ENCODE measurements around the gene FAM219B. TPM values are rescaled to one million over a fixed set of nuclear protein-coding genes. Genes with fewer than 3 reads are reported as not detected.

FAM219B gene
- total and polyA plus RNA-seq, 10 of the 15 experiments (the other 5 are each of a cell fraction or from before 2014, with no cell fraction given) = 7.6 to 53.2 (median 29.4) TPM

DNA sequence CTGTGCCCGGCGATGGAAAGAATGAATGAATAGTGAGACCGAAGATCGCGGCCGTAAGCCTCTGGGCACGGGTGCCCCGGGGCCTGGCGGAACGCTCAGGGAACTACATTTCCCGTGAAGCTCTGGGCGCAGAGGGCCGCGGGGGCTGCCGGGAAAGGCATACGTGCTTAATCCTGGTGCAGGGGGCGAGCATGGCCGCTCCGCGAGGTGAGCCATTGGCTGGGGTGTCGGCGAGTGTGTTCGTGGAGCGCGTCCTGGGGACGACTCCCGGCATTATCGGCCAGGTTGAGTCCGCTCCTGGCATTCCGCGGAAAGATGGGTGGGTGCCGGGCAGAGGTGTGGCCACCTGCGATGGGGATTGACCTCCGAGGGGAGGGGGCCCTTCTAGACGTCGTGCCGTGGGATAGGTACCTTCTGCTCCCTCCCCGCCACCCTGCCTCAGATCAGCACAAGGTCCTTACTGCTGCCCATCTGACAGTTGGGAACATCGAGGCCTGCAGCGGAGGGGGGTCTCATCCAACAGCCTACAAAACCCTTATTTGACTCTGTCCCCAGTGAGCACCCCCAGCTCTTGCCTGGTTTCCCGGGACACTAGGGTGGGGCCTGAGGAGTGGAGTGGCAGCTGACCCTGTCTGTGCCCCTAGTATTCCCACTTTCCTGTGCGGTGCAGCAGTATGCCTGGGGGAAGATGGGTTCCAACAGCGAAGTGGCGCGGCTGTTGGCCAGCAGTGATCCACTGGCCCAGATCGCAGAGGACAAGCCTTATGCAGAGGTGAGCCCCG lies 16.6 kb downstream of the FAM219B start, which contains the start of gene MPI (continued):
- TF ChIP-seq, protein P1, sequence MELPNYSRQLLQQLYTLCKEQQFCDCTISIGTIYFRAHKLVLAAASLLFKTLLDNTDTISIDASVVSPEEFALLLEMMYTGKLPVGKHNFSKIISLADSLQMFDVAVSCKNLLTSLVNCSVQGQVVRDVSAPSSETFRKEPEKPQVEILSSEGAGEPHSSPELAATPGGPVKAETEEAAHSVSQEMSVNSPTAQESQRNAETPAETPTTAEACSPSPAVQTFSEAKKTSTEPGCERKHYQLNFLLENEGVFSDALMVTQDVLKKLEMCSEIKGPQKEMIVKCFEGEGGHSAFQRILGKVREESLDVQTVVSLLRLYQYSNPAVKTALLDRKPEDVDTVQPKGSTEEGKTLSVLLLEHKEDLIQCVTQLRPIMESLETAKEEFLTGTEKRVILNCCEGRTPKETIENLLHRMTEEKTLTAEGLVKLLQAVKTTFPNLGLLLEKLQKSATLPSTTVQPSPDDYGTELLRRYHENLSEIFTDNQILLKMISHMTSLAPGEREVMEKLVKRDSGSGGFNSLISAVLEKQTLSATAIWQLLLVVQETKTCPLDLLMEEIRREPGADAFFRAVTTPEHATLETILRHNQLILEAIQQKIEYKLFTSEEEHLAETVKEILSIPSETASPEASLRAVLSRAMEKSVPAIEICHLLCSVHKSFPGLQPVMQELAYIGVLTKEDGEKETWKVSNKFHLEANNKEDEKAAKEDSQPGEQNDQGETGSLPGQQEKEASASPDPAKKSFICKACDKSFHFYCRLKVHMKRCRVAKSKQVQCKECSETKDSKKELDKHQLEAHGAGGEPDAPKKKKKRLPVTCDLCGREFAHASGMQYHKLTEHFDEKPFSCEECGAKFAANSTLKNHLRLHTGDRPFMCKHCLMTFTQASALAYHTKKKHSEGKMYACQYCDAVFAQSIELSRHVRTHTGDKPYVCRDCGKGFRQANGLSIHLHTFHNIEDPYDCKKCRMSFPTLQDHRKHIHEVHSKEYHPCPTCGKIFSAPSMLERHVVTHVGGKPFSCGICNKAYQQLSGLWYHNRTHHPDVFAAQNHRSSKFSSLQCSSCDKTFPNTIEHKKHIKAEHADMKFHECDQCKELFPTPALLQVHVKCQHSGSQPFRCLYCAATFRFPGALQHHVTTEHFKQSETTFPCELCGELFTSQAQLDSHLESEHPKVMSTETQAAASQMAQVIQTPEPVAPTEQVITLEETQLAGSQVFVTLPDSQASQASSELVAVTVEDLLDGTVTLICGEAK (IDR thresholded peaks at IDR 0.05; ENCODE audit: borderline replicate concordance) = no peak; the same call in 1 of the 2 replicates
- TF ChIP-seq BCL11A (IDR thresholded peaks at IDR 0.05; ENCODE audit: low read depth, low read length) (no peak), MEF2B (IDR thresholded peaks at IDR 0.05; ENCODE audit: partially characterized antibody, poor library complexity, severe bottlenecking) (peak; percentile 23), HDAC2 (IDR thresholded peaks at IDR 0.05) (no peak), TAF1 (IDR thresholded peaks at IDR 0.05; ENCODE audit: borderline replicate concordance, low read depth, low read length) (peak; percentile 89), BHLHE40 (IDR thresholded peaks at IDR 0.05; ENCODE audit: borderline replicate concordance in 1 of 2, low read depth in 2 of 2, low read length in 1 of 2) (peak; percentile 37 to 80; a peak in 3 of 4 replicates), SMC3 (IDR thresholded peaks at IDR 0.05; ENCODE audit: borderline replicate concordance, low read length) (no peak), ZZZ3 (IDR thresholded peaks at IDR 0.05; ENCODE audit: control insufficient read depth, insufficient read length, low read depth) (no peak), HCFC1 (IDR thresholded peaks at IDR 0.05; ENCODE audit: low read length) (peak; percentile 96), POU2F2 (IDR thresholded peaks at IDR 0.05; ENCODE audit: borderline replicate concordance, low read depth, low read length) (peak; percentile 81; the same call in 2 of the 3 replicates), FOS (IDR thresholded peaks at IDR 0.05; ENCODE audit: borderline replicate concordance, extremely low read depth, insufficient read length) (no peak), FOXM1 (IDR thresholded peaks at IDR 0.05; ENCODE audit: low read depth, low read length) (no peak), RCOR1 (conservative IDR thresholded peaks at IDR 0.05; ENCODE audit: low read depth, low read length) (0 out of 2 replicates have a peak, but pooled peaks have one; percentile 36), MXI1 (IDR thresholded peaks at IDR 0.05; ENCODE audit: low read depth, low read length) (peak; percentile 95), ESRRA (IDR thresholded peaks at IDR 0.05; ENCODE audit: low read length) (no peak), PML (IDR thresholded peaks at IDR 0.05; ENCODE audit: low read length) (no peak), RAD51 (IDR thresholded peaks at IDR 0.05) (no peak)
- TF ChIP-seq, protein P2, sequence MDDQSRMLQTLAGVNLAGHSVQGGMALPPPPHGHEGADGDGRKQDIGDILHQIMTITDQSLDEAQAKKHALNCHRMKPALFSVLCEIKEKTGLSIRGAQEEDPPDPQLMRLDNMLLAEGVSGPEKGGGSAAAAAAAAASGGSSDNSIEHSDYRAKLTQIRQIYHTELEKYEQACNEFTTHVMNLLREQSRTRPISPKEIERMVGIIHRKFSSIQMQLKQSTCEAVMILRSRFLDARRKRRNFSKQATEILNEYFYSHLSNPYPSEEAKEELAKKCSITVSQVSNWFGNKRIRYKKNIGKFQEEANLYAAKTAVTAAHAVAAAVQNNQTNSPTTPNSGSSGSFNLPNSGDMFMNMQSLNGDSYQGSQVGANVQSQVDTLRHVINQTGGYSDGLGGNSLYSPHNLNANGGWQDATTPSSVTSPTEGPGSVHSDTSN (IDR thresholded peaks at IDR 0.05; ENCODE audit: insufficient replicate concordance, low read depth, low read length) = no peak
- TF ChIP-seq, protein P3, sequence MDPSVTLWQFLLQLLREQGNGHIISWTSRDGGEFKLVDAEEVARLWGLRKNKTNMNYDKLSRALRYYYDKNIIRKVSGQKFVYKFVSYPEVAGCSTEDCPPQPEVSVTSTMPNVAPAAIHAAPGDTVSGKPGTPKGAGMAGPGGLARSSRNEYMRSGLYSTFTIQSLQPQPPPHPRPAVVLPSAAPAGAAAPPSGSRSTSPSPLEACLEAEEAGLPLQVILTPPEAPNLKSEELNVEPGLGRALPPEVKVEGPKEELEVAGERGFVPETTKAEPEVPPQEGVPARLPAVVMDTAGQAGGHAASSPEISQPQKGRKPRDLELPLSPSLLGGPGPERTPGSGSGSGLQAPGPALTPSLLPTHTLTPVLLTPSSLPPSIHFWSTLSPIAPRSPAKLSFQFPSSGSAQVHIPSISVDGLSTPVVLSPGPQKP (IDR thresholded peaks at IDR 0.05; ENCODE audit: low read depth, low read length) = peak; percentile 57; the same call in 1 of the 2 replicates
- TF ChIP-seq, protein P4, sequence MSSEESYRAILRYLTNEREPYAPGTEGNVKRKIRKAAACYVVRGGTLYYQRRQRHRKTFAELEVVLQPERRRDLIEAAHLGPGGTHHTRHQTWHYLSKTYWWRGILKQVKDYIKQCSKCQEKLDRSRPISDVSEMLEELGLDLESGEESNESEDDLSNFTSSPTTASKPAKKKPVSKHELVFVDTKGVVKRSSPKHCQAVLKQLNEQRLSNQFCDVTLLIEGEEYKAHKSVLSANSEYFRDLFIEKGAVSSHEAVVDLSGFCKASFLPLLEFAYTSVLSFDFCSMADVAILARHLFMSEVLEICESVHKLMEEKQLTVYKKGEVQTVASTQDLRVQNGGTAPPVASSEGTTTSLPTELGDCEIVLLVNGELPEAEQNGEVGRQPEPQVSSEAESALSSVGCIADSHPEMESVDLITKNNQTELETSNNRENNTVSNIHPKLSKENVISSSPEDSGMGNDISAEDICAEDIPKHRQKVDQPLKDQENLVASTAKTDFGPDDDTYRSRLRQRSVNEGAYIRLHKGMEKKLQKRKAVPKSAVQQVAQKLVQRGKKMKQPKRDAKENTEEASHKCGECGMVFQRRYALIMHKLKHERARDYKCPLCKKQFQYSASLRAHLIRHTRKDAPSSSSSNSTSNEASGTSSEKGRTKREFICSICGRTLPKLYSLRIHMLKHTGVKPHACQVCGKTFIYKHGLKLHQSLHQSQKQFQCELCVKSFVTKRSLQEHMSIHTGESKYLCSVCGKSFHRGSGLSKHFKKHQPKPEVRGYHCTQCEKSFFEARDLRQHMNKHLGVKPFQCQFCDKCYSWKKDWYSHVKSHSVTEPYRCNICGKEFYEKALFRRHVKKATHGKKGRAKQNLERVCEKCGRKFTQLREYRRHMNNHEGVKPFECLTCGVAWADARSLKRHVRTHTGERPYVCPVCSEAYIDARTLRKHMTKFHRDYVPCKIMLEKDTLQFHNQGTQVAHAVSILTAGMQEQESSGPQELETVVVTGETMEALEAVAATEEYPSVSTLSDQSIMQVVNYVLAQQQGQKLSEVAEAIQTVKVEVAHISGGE (CRISPR knock-in tag; IDR thresholded peaks at IDR 0.05) = no peak

All from GM12878 (cell line).